Fibroblast of skin of scalp (primary cell): ENCODE data around the gene ZNF300.
"Not testable (repeated sequence)": the region's sequence is repeated elsewhere in the genome, so short reads cannot be mapped to it uniquely, and the experiment has no call there.

Experiments used
- DNase-seq: peaks from one replicate; pipeline ENCODE4 v3.0.0-alpha.2; 2013

The ZNF300 gene

DNA sequence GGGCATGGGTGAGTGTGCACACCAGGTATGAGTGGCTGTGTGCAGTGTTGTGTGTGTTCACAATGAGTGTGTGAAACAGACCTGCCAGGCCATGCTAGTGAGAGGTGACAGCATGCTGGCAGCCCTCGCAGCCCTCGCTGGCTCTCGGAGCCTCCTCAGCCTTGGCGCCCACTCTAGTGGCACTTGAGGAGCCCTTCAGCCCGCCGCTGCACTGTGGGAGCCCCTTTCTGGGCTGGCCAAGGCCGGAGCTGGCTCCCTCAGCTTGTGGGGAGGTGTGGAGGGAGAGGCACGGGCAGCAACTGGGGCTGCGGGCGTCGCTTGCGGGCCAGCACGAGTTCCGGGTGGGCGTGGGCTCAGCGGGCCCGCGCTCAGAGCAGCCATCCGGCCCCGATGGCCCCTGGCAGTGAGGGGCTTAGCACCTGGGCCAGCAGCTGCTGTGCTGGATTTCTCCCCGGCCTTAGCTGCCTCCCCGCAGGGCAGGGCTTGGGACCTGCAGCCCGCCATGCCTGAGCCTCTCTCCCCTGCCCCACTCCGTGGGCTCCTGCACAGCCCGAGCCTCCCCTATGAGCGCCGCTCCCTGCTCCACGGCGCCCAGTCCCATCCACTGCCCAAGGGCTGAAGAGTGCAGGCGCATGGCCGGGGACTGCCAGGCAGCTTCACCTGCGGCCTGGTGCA lies 59.5 kb downstream of the ZNF300 start:
- DNase-seq: not testable (repeated sequence)
